ENCODE results near the gene LAX1. TPM values are rescaled to one million over a fixed set of nuclear protein-coding genes. Genes with fewer than 3 reads are reported as not detected.

Gene LAX1
- total RNA-seq, 2 experiments from 2014 or later = 20.7 to 21.1 TPM

GRCh38 chr1:203772836-203773235, 7.9 kb downstream of the LAX1 start:
- ATAC-seq = no peak
- intact Hi-C loops (cut with micrococcal nuclease) = no loop called here
- H3K36me3 Mint-ChIP-seq (ENCODE audit: low read depth) = peaks cover 66% of the 10 kb centered on the region

GRCh38 chr1:203776636-203777035, 11.7 kb downstream of the LAX1 start:
- DNase-seq (no peak), ATAC-seq (no peak)
- H3K9me3 Mint-ChIP-seq = no peaks in the 10 kb centered on the region
- intact Hi-C loops (cut with micrococcal nuclease) = no loop called here
- peaks cover 44% of the 10 kb centered on the region for H3K36me3 Mint-ChIP-seq (ENCODE audit: low read depth)
- TF ChIP-seq CTCF (IDR thresholded peaks at IDR 0.05) = no peak
- H3K4me1 Mint-ChIP-seq (ENCODE audit: low read depth) = peaks cover 8% of the 10 kb centered on the region
- ChIA-PET CTCF (interaction anchor here (0.6 to 2.5 kb wide), 5 partner anchors 10 to 75 kb away, joined by 3 to 10 read pairs (median 4); partner anchors contain the start of gene LAX1), POLR2A (interaction anchor here (1.2 to 5.0 kb wide), 2 partner anchors 11 to 18 kb away, joined by 3 to 32 read pairs; partner anchors contain the start of gene LAX1)
- no peak overlapping the region for H3K4me3 Mint-ChIP-seq
- no peak overlapping the region for H3K27ac Mint-ChIP-seq
- no peaks in the 10 kb centered on the region for H3K27me3 Mint-ChIP-seq

More at GRCh38 chr1:203772836-203773235, 7.9 kb downstream of the LAX1 start:
- Mint-ChIP-seq H3K27ac (no peak overlapping the region), H3K9me3 (no peaks in the 10 kb centered on the region), H3K27me3 (no peaks in the 10 kb centered on the region), H3K4me1 (ENCODE audit: low read depth) (peaks cover 28% of the 10 kb centered on the region), H3K4me3 (no peak overlapping the region)
- DNase-seq = no peak
- POLR2A ChIA-PET = interaction anchor here (5.0 kb wide), 1 partner anchor 8 kb away, joined by 32 read pairs; the partner anchor contains the start of gene LAX1
- CTCF ChIA-PET = no interaction called here
- no peak for TF ChIP-seq CTCF (IDR thresholded peaks at IDR 0.05)

- no peak overlapping the region for H3K27ac Mint-ChIP-seq
- intact Hi-C loops (cut with micrococcal nuclease) = no loop called here
- no peak overlapping the region for H3K4me3 Mint-ChIP-seq
- DNase-seq (no peak), ATAC-seq (no peak)
- no peak for TF ChIP-seq CTCF (IDR thresholded peaks at IDR 0.05)
- H3K9me3 Mint-ChIP-seq = no peaks in the 10 kb centered on the region
- peaks cover 8% of the 10 kb centered on the region for H3K4me1 Mint-ChIP-seq (ENCODE audit: low read depth)
- H3K36me3 Mint-ChIP-seq (ENCODE audit: low read depth) = peaks cover 37% of the 10 kb centered on the region
- ChIA-PET CTCF (no interaction called here), POLR2A (interaction anchor here (0.6 to 5.0 kb wide), 3 partner anchors 12 to 1439 kb away, joined by 3 to 32 read pairs (median 3); partner anchors contain the start of gene LAX1)
- H3K27me3 Mint-ChIP-seq = no peaks in the 10 kb centered on the region
Observed at GRCh38 chr1:203777596-203777995, 12.6 kb downstream of the LAX1 start.

GRCh38 chr1:203778146-203778545, 13.2 kb downstream of the LAX1 start:
- no peak for TF ChIP-seq CTCF (IDR thresholded peaks at IDR 0.05)
- Mint-ChIP-seq H3K4me1 (ENCODE audit: low read depth) (peaks cover 8% of the 10 kb centered on the region), H3K4me3 (no peak overlapping the region), H3K36me3 (ENCODE audit: low read depth) (peaks cover 32% of the 10 kb centered on the region), H3K9me3 (no peaks in the 10 kb centered on the region), H3K27ac (no peak overlapping the region), H3K27me3 (no peaks in the 10 kb centered on the region)
- ChIA-PET CTCF (no interaction called here), POLR2A (no interaction called here)
- no peak for DNase-seq
- intact Hi-C loops (cut with micrococcal nuclease) = no loop called here
- no peak for ATAC-seq

- Mint-ChIP-seq H3K27me3 (no peaks in the 10 kb centered on the region), H3K27ac (no peak overlapping the region), H3K4me1 (ENCODE audit: low read depth) (peaks cover 8% of the 10 kb centered on the region), H3K9me3 (no peaks in the 10 kb centered on the region), H3K36me3 (ENCODE audit: low read depth) (peaks cover 27% of the 10 kb centered on the region), H3K4me3 (no peak overlapping the region)
- intact Hi-C loops (cut with micrococcal nuclease) = no loop called here
- CTCF ChIA-PET = no interaction called here
- POLR2A ChIA-PET = no interaction called here
- no peak for DNase-seq
- no peak for ATAC-seq
- no peak for TF ChIP-seq CTCF (IDR thresholded peaks at IDR 0.05)
Observed at GRCh38 chr1:203778789-203779188, 13.8 kb downstream of the LAX1 start.

Data from activated CD8-positive, alpha-beta T cell treated with anti-CD3 and anti-CD28 coated beads for 36 hours (primary cell).